Neural cell (in vitro differentiated cells): ENCODE measurements around the gene GFPT2. TPM values are rescaled to one million over a fixed set of nuclear protein-coding genes. Genes with fewer than 3 reads are reported as not detected.

ENCODE experiments used
- H2AFZ ChIP-seq: fragments of 200-600, 300-800 bp; sonication (generic), shearing (Covaris generic); 2 replicates; pipeline ENCODE4 v1.6.0; 2014; ENCODE audit warnings: low read depth, mild to moderate bottlenecking, antibody characterized with exemption, low read length, moderate library complexity
- H3F3A ChIP-seq: fragments of 200-600 bp; shearing (Covaris generic); 2 replicates; pipeline ENCODE4 v1.6.1; 2016; ENCODE audit warnings: mild to moderate bottlenecking, moderate library complexity, mixed read lengths, antibody characterized with exemption, low read length; ENCODE audit not compliant: insufficient read depth, poor library complexity, severe bottlenecking
- H3K27ac ChIP-seq: fragments of 200-600, 300-800 bp; sonication (generic), shearing (Covaris generic); 2 replicates; pipeline ENCODE4 v1.5.1; 2014; ENCODE audit warnings: mild to moderate bottlenecking, low read length, moderate library complexity
- H3K27me3 ChIP-seq: fragments of 300-800, 200-600 bp; sonication (generic), shearing (Covaris generic); 2 replicates; pipeline ENCODE4 v1.6.0; 2014; ENCODE audit warnings: mild to moderate bottlenecking, low read depth, low read length, moderate library complexity; ENCODE audit not compliant: insufficient read depth
- H3K36me3 ChIP-seq: fragments of 300-800, 200-600 bp; sonication (generic), shearing (Covaris generic); 2 replicates; pipeline ENCODE4 v1.5.1; 2014; ENCODE audit warnings: mild to moderate bottlenecking, antibody characterized with exemption, low read length, moderate library complexity; ENCODE audit not compliant: insufficient read depth
- H3K4me2 ChIP-seq: fragments of 300-800, 200-600 bp; sonication (generic), shearing (Covaris generic); 2 replicates; pipeline ENCODE4 v1.6.0; 2014; ENCODE audit warnings: mild to moderate bottlenecking, low read length
- H3K4me3 ChIP-seq: fragments of 300-800, 200-600 bp; sonication (generic), shearing (Covaris generic); 2 replicates; pipeline ENCODE4 v1.5.1; 2014; ENCODE audit warnings: mild to moderate bottlenecking, low read length, moderate library complexity
- H3K79me2 ChIP-seq: fragments of 200-600 bp; shearing (Covaris generic); replicated peaks from 2 replicates; pipeline ENCODE4 v1.6.0; 2014; ENCODE audit warnings: mild to moderate bottlenecking, low read length, moderate library complexity; ENCODE audit not compliant: insufficient read depth
- H3K9ac ChIP-seq: fragments of 300-800, 200-600 bp; sonication (generic), shearing (Covaris generic); 2 replicates; pipeline ENCODE4 v1.6.1; 2016; ENCODE audit warnings: mild to moderate bottlenecking, low read length, mixed read lengths
- H3K9me2 ChIP-seq: fragments of 200-600 bp; shearing (Covaris generic); 2 replicates; pipeline ENCODE4 v1.6.1; 2016; ENCODE audit warnings: mild to moderate bottlenecking, low read length, mixed read lengths; ENCODE audit not compliant: insufficient read depth
- H3K9me3 ChIP-seq: fragments of 200-600, 300-800 bp; sonication (generic), shearing (Covaris generic); 2 replicates; pipeline ENCODE4 v1.6.1; 2016; ENCODE audit warnings: mild to moderate bottlenecking, mixed run types, low read length, moderate library complexity, mixed read lengths
- H4K20me1 ChIP-seq: fragments of 200-600 bp; shearing (Covaris generic); 2 replicates; pipeline ENCODE4 v1.6.1; 2016; ENCODE audit warnings: mild to moderate bottlenecking, mixed run types; ENCODE audit not compliant: insufficient read depth
- EP300 ChIP-seq: fragments of 450-650 bp; conservative IDR thresholded peaks from 2 replicates; pipeline ENCODE4 v1.6.1; 2014; ENCODE audit warnings: antibody characterized with exemption, mild to moderate bottlenecking, moderate library complexity; ENCODE audit not compliant: poor library complexity, severe bottlenecking
- EZH2 ChIP-seq: fragments of 200-600, 300-800 bp; shearing (Covaris generic), sonication (generic); IDR thresholded peaks from 2 replicates; pipeline ENCODE4 v1.6.1; 2014; ENCODE audit warnings: antibody characterized with exemption, low read length, borderline replicate concordance, mild to moderate bottlenecking; ENCODE audit not compliant: insufficient read depth, poor library complexity, severe bottlenecking
- MXI1 ChIP-seq: fragments of 450-650 bp; conservative IDR thresholded peaks from 2 replicates; pipeline ENCODE4 v1.6.1; 2014; ENCODE audit warnings: antibody characterized with exemption, mild to moderate bottlenecking; ENCODE audit not compliant: poor library complexity, severe bottlenecking
- POLR2AphosphoS5 ChIP-seq: IDR thresholded peaks from 2 replicates; pipeline ENCODE4 v1.6.1; 2012
- RAD21 ChIP-seq: fragments of 450-650 bp; conservative IDR thresholded peaks from 2 replicates; pipeline ENCODE4 v1.6.1; 2014; ENCODE audit warnings: antibody characterized with exemption, mild to moderate bottlenecking, moderate library complexity
- SMC3 ChIP-seq: fragments of 450-650 bp; conservative IDR thresholded peaks from 2 replicates; pipeline ENCODE4 v1.6.1; 2014; ENCODE audit warnings: antibody characterized with exemption, mild to moderate bottlenecking, moderate library complexity; ENCODE audit not compliant: poor library complexity
- TAF1 ChIP-seq: IDR thresholded peaks from 2 replicates; pipeline ENCODE4 v1.6.1; 2012; ENCODE audit warnings: low read depth
- polyA plus RNA-seq: library from polyadenylated mRNA; depleted of rRNA; stranded (reverse); fragments of >200 nt; gene quantifications from 2 replicates; pipeline ENCODE4 v1.2.3, GENCODE V29; 2014
- TF ChIP-seq, protein P1 (sequence below): IDR thresholded peaks from 2 replicates; pipeline ENCODE4 v1.6.1; 2012; ENCODE audit warnings: borderline replicate concordance
- TF ChIP-seq, protein P2 (sequence below): fragments of 450-650 bp; IDR thresholded peaks from 2 replicates; pipeline ENCODE4 v1.5.1; 2014; ENCODE audit warnings: antibody characterized with exemption, mild to moderate bottlenecking, moderate library complexity; ENCODE audit not compliant: poor library complexity, severe bottlenecking

The GFPT2 gene
- polyA plus RNA-seq, 1 donor from 2014 or later, result 9.2 TPM

DNA sequence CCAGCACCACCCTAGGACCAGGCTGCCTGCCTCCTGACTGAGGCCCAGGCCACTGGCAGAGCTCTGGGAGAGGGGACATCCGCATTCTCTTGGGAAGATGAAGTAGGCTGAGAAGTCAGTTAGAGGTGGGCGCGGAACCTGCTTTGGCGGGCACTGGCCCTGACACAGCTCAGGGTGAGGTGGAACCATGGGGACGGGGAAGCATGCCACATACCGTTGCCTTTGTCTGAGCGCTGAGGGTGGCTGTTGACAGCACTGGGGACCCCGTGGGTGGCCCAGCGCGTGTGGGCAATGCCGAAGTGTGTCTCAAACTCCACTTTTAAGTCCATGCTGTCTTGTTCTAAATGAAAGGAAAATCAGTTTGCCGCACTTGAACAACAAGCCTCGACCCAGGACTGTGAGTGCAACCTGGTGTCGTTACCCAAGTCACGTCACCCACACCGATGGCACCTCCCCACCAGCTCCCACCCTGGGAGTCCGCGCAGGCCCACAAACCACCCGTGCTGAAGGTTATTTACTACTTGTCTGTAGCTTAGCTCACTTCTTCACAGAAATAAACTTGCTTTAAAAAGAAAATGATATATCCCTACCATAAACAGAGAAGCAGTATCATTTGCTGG is 17.4 kb downstream of the GFPT2 start:
- TF ChIP-seq RAD21 (no peak), EP300 (no peak)
- TF ChIP-seq, protein P1, sequence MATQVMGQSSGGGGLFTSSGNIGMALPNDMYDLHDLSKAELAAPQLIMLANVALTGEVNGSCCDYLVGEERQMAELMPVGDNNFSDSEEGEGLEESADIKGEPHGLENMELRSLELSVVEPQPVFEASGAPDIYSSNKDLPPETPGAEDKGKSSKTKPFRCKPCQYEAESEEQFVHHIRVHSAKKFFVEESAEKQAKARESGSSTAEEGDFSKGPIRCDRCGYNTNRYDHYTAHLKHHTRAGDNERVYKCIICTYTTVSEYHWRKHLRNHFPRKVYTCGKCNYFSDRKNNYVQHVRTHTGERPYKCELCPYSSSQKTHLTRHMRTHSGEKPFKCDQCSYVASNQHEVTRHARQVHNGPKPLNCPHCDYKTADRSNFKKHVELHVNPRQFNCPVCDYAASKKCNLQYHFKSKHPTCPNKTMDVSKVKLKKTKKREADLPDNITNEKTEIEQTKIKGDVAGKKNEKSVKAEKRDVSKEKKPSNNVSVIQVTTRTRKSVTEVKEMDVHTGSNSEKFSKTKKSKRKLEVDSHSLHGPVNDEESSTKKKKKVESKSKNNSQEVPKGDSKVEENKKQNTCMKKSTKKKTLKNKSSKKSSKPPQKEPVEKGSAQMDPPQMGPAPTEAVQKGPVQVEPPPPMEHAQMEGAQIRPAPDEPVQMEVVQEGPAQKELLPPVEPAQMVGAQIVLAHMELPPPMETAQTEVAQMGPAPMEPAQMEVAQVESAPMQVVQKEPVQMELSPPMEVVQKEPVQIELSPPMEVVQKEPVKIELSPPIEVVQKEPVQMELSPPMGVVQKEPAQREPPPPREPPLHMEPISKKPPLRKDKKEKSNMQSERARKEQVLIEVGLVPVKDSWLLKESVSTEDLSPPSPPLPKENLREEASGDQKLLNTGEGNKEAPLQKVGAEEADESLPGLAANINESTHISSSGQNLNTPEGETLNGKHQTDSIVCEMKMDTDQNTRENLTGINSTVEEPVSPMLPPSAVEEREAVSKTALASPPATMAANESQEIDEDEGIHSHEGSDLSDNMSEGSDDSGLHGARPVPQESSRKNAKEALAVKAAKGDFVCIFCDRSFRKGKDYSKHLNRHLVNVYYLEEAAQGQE, result no peak
- Histone ChIP-seq H3K4me3 (no peak overlapping the region), H3K27me3 (no peaks in the 10 kb centered on the region), H3K9ac (no peak overlapping the region), H3K27ac (no peak overlapping the region), H3K9me3 (no peaks in the 10 kb centered on the region), H3K9me2 (no peaks in the 10 kb centered on the region), H3K36me3 (no peaks in the 10 kb centered on the region), H4K20me1 (no peaks in the 10 kb centered on the region), H3K4me2 (no peak overlapping the region), H2AFZ (no peak overlapping the region), H3K79me2 (no peaks in the 10 kb centered on the region), H3F3A (no peaks in the 10 kb centered on the region)

- H2AFZ ChIP-seq, result no peak overlapping the region
- H4K20me1 ChIP-seq, result no peaks in the 10 kb centered on the region
- no peaks in the 10 kb centered on the region for H3K36me3 ChIP-seq
- H3K27me3 ChIP-seq, result no peaks in the 10 kb centered on the region
- no peaks in the 10 kb centered on the region for H3F3A ChIP-seq
- H3K27ac ChIP-seq, result no peak overlapping the region
- TF ChIP-seq SMC3 (no peak), POLR2AphosphoS5 (no peak), TAF1 (no peak), MXI1 (no peak), RAD21 (no peak), EP300 (no peak), EZH2 (no peak)
- TF ChIP-seq, protein P1, result no peak
- TF ChIP-seq, protein P2, sequence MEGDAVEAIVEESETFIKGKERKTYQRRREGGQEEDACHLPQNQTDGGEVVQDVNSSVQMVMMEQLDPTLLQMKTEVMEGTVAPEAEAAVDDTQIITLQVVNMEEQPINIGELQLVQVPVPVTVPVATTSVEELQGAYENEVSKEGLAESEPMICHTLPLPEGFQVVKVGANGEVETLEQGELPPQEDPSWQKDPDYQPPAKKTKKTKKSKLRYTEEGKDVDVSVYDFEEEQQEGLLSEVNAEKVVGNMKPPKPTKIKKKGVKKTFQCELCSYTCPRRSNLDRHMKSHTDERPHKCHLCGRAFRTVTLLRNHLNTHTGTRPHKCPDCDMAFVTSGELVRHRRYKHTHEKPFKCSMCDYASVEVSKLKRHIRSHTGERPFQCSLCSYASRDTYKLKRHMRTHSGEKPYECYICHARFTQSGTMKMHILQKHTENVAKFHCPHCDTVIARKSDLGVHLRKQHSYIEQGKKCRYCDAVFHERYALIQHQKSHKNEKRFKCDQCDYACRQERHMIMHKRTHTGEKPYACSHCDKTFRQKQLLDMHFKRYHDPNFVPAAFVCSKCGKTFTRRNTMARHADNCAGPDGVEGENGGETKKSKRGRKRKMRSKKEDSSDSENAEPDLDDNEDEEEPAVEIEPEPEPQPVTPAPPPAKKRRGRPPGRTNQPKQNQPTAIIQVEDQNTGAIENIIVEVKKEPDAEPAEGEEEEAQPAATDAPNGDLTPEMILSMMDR, result no peak
- H3K9ac ChIP-seq, result no peak overlapping the region
- no peaks in the 10 kb centered on the region for H3K9me2 ChIP-seq
- no peaks in the 10 kb centered on the region for H3K9me3 ChIP-seq
- no peak overlapping the region for H3K4me2 ChIP-seq
- no peak overlapping the region for H3K4me3 ChIP-seq
- H3K79me2 ChIP-seq, result no peaks in the 10 kb centered on the region
These were observed 18.2 kb downstream of the GFPT2 start for GRCh38 chr5:180334751-180335613.
